Brain microvascular endothelial cell (primary cell): ENCODE data around the gene CKLF.

Experiments
- DNase-seq: peaks from one replicate; pipeline ENCODE4 v3.0.0-alpha.2; 2020
- H3K27ac ChIP-seq: fragments of 250-450 bp; sonication (Bioruptor Pico); 2 replicates; pipeline ENCODE4 v1.5.1; 2020; ENCODE audit warnings: mild to moderate bottlenecking, moderate library complexity
- H3K27me3 ChIP-seq: fragments of 250-450 bp; sonication (Bioruptor Pico); replicated peaks from 2 replicates; pipeline ENCODE4 v1.5.1; 2020; ENCODE audit warnings: mild to moderate bottlenecking
- H3K36me3 ChIP-seq: fragments of 250-450 bp; sonication (Bioruptor Pico); replicated peaks from 2 replicates; pipeline ENCODE4 v1.5.1; 2020; ENCODE audit warnings: mild to moderate bottlenecking
- H3K4me3 ChIP-seq: 2 replicates; pipeline ENCODE4 v1.5.1; 2011; ENCODE audit warnings: low read depth, mild to moderate bottlenecking, control low read depth, low read length, moderate library complexity
- in situ Hi-C: cut with HindIII; loops from 2 replicates; pipeline ENCODE4 v1.10.0; 2017; ENCODE audit warnings: low sequenced_read_pairs, low pct_ligation_motif_present
- TF ChIP-seq, protein P1 (sequence below): IDR thresholded peaks from 2 replicates; pipeline ENCODE4 v1.5.1; 2011; ENCODE audit warnings: low read depth, mild to moderate bottlenecking, moderate library complexity, low read length, control low read depth, inconsistent platforms; ENCODE audit errors: missing control alignments

CKLF gene

DNA sequence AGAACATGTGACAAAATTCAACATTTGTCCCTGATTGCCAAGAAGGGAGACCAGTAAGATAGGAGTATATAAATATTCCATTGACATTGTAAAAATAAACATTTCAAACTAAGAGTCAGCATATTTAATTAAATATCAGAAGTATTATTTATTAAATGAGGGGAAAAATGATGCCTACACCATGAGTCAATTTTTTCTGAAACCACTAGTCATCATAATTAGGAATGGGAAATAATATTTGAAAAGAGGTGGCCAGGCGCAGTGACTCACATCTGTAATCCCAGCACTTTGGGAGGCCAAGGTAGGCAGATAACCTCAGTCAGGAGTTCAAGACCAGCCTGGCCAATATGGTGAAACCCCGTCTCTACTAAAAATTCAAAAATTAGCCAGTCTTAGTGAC, 16.0 kb downstream of the CKLF start:
- H3K27ac ChIP-seq = peak overlapping the region; percentile 69
- in situ Hi-C loops = no loop called here
- peak; percentile 65 for DNase-seq
- no peak overlapping the region for H3K4me3 ChIP-seq
- TF ChIP-seq, protein P1, sequence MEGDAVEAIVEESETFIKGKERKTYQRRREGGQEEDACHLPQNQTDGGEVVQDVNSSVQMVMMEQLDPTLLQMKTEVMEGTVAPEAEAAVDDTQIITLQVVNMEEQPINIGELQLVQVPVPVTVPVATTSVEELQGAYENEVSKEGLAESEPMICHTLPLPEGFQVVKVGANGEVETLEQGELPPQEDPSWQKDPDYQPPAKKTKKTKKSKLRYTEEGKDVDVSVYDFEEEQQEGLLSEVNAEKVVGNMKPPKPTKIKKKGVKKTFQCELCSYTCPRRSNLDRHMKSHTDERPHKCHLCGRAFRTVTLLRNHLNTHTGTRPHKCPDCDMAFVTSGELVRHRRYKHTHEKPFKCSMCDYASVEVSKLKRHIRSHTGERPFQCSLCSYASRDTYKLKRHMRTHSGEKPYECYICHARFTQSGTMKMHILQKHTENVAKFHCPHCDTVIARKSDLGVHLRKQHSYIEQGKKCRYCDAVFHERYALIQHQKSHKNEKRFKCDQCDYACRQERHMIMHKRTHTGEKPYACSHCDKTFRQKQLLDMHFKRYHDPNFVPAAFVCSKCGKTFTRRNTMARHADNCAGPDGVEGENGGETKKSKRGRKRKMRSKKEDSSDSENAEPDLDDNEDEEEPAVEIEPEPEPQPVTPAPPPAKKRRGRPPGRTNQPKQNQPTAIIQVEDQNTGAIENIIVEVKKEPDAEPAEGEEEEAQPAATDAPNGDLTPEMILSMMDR = no peak
- peaks cover 13% of the 10 kb centered on the region for H3K36me3 ChIP-seq
- H3K27me3 ChIP-seq = no peaks in the 10 kb centered on the region

DNA sequence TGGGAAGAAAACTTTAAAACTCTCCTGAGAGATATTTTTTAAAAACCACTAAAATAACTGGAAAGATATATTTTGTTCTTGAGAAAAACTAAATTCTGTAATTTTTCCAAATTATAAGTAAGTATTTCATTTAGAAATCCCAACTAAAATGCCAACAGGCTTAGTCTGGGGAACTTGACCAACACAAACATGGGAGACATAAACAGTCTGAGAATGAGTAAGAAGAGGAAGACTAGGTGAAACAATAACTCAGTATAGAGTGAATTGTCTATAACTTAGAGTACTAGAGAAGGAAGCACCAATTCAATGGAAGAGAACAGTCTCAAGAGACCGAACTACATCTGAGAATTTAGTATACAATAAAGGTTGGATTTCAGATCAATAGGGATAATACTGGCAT, 16.8 kb downstream of the CKLF start:
- Histone ChIP-seq H3K4me3 (no peak overlapping the region), H3K27ac (peak overlapping the region; percentile 69), H3K36me3 (peaks cover 13% of the 10 kb centered on the region), H3K27me3 (no peaks in the 10 kb centered on the region)
- peak; percentile 23 for DNase-seq
- TF ChIP-seq, protein P1 = no peak
- in situ Hi-C loops = no loop called here

DNA sequence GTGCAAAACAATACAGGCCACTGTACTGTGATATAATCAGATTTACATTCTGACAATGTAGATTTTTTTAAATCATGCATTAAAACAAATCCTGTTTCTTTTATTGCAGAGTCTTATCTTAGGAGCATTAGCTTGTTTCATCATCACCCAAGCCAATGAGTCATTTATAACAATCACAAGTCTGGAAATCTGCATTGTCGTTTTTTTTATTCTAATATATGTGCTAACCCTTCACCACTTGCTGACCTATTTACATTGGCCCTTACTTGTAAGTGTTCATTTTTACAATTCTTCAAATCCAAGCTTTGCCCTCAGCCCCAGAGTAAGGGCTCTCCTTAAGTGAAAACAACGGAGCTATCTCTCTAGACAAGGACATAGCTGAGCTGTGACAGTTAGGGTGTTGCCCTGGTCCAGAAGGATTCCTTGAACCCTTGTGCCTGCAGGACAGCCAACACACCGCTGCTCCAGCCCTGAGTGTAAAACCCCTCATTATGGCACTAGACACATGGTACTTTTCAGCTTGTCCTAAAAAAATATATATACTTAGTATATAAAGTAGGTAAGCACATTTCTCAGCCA, 17.5 kb downstream of the CKLF start:
- peak; percentile 49 for DNase-seq
- in situ Hi-C loops = no loop called here
- peak overlapping the region; percentile 69 for H3K27ac ChIP-seq
- no peaks in the 10 kb centered on the region for H3K27me3 ChIP-seq
- H3K4me3 ChIP-seq = no peak overlapping the region
- TF ChIP-seq, protein P1 = no peak
- peaks cover 11% of the 10 kb centered on the region for H3K36me3 ChIP-seq

DNA sequence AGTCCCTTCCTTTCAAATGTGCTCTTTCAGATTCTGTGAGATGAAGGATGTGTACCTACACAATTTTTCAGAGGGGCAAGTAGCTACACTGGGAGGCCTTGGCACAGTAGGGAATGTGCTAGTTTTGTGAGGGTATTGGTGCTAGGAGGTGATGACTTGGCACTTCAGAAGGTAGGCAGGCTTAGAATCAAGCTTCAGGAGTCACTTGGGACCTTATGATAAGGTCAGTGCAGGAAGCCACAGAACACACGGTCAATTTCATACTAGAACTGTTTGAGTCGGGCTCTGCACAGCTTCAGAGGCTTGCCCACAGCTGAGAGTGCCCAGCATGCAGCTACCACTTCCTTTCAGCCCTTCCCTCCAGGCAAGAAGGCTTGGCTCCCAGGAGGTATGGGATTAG, 20.0 kb downstream of the CKLF start:
- no peak for DNase-seq
- in situ Hi-C loops = no loop called here
- no peak overlapping the region for H3K4me3 ChIP-seq
- TF ChIP-seq, protein P1 = no peak
- peaks cover under 1% of the 10 kb centered on the region for H3K36me3 ChIP-seq
- no peaks in the 10 kb centered on the region for H3K27me3 ChIP-seq
- H3K27ac ChIP-seq = no peak overlapping the region

DNA sequence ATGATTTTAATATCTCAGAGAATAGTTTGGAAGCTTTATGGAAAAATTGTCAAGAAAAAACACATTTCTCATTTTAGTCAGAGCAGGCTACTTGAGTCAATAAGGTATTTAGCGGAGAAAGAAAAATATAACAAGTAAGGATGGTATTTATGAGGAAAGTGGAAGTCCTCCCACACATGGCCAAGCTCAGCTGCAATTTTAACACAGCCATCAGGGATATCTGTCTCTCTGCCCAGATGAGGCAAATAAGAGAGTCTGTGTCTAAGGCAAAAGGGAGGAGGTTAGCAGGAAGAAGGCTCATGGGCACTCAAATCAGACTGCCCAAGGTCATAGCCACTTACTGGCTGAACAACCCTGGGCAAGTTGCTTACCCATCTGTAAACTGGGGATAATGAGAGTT, 21.7 kb downstream of the CKLF start:
- TF ChIP-seq, protein P1 = no peak
- no peak overlapping the region for H3K4me3 ChIP-seq
- in situ Hi-C loops = no loop called here

DNA sequence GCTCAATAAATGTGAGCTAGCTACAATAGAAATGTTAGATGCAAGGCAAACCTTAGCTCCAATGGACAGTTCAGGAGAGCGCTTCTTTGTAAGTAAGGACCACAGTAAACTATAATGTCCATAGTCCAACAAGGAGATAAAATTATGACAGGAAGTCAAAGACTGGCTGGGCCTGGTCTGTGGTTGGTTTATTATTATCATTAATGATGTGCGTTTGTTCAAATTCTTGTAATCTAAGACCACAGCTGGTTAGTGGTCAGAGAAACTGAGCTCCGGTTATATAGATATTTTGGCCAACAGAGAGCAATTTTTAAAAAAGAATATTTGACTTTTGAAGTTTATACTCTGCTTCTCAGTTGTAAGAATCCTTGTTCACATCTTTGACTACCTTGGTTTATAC, 22.2 kb downstream of the CKLF start:
- Histone ChIP-seq H3K36me3 (no peaks in the 10 kb centered on the region), H3K4me3 (no peak overlapping the region), H3K27ac (no peak overlapping the region), H3K27me3 (peaks cover 10% of the 10 kb centered on the region)
- no peak for DNase-seq
- TF ChIP-seq, protein P1 = no peak
- in situ Hi-C loops = no loop called here

More for the DNA sequence above, 21.7 kb downstream of the CKLF start:
- no peak overlapping the region for H3K27ac ChIP-seq
- peaks cover 10% of the 10 kb centered on the region for H3K27me3 ChIP-seq
- no peaks in the 10 kb centered on the region for H3K36me3 ChIP-seq
- DNase-seq = no peak
